ENCODE results near the gene PRKAG2. TPM values are rescaled to one million over a fixed set of nuclear protein-coding genes. Genes with fewer than 3 reads are reported as not detected.

Gene PRKAG2
- total RNA-seq, 1 donor from 2014 or later: 130 TPM

DNA sequence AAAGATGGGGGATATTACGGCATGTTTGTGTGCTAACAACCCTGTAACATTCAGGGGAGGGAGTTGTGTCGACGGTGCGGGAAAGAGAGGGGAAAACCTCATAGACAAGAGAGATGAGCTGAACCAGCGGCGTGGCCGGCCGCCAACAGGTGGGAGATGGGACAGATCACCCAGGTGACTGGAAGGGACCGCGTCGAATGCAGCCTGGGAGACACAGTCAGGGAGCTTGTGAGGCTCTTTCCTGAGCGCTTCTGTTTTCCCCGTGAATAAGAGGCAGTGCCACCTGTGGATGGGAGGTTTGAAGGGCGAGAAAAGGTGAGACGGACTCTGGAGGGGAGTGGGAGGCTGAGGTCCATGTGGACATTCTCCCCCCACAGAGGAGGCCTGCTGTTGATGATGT lies 9.9 kb upstream of the PRKAG2 start:
- no peak for DNase-seq
- H3K36me3 ChIP-seq: no peaks in the 10 kb centered on the region
- no peak overlapping the region for H3K27ac ChIP-seq (replicated peaks)
- peaks cover 10% of the 10 kb centered on the region for H3K4me1 ChIP-seq
- TF ChIP-seq, protein P1, sequence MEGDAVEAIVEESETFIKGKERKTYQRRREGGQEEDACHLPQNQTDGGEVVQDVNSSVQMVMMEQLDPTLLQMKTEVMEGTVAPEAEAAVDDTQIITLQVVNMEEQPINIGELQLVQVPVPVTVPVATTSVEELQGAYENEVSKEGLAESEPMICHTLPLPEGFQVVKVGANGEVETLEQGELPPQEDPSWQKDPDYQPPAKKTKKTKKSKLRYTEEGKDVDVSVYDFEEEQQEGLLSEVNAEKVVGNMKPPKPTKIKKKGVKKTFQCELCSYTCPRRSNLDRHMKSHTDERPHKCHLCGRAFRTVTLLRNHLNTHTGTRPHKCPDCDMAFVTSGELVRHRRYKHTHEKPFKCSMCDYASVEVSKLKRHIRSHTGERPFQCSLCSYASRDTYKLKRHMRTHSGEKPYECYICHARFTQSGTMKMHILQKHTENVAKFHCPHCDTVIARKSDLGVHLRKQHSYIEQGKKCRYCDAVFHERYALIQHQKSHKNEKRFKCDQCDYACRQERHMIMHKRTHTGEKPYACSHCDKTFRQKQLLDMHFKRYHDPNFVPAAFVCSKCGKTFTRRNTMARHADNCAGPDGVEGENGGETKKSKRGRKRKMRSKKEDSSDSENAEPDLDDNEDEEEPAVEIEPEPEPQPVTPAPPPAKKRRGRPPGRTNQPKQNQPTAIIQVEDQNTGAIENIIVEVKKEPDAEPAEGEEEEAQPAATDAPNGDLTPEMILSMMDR (IDR thresholded peaks at IDR 0.05; ENCODE audit: borderline replicate concordance): no peak
- no peak overlapping the region for H3K4me3 ChIP-seq
- peaks cover 31% of the 10 kb centered on the region for H3K27me3 ChIP-seq (ENCODE audit: low read depth)
- no peaks in the 10 kb centered on the region for H3K9me3 ChIP-seq (replicated peaks)
- intact Hi-C loops (cut with micrococcal nuclease): no loop called here

DNA sequence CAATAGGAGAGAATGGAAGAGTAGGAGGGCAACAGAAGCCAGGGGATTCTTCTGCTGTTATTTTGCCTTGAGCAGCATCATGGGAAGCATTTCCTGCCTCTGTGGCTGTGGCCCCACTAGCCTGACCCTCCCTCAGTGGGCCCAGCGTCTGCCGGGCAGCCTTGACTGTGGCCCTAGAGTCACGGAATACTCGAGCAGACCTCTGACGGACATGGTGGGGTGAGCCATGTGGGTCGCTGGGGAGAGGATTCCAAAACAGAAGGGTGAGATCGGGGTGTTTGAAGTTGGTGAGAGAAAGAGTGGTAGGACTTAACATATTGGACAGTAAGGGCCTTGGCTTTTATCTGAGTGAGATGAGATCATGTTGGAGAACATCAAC lies 8.3 kb upstream of the PRKAG2 start:
- TF ChIP-seq, protein P1 (IDR thresholded peaks at IDR 0.05; ENCODE audit: borderline replicate concordance): no peak
- intact Hi-C loops (cut with micrococcal nuclease): no loop called here
- Histone ChIP-seq H3K4me1 (no peaks in the 10 kb centered on the region), H3K9me3 (replicated peaks) (no peaks in the 10 kb centered on the region), H3K36me3 (no peaks in the 10 kb centered on the region), H3K27ac (replicated peaks) (no peak overlapping the region), H3K4me3 (no peak overlapping the region), H3K27me3 (ENCODE audit: low read depth) (peaks cover 27% of the 10 kb centered on the region)
- DNase-seq: no peak

DNA sequence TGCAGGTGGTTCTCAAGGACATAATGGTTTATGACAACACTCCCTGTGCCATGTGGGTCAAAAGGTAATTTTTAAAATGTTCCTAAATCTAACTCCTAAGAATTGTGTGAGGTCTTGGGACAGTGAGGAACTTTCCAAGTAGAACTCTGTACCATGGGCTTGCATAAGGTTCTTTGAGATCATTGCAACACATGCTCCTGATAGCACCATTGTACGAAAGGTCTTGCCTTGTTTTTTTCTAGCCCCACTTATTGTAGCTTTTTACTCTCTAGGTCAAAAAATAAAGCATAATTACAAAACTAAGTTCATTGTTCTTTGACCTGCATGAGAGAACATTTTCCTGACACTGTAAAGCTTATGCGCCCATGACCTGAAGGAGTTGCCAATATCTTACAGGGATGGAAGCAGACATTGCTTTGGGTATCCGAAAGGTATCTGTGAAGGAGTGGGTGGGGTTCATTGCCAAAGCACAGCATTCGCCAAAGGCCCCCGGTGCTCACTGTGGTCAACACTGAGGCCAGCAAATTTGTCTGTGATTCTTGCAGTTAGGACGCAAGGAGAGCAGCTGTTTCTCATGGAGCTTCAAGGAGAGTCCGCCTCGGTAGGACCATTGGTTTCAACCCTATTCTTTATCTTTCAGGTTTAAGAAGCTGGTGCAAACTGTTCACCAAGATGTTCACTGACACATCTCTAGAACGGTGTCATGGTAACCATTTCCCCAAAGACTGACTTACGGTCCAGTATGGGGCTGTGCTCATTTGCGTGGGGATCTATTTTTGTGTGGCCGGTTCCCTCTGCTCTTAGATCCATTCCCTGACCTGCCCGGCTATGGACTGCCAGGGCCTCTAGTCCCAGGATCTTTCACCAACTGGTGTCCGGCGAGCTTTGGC lies 7.6 kb upstream of the PRKAG2 start:
- Histone ChIP-seq H3K36me3 (no peaks in the 10 kb centered on the region), H3K27ac (replicated peaks) (no peak overlapping the region), H3K27me3 (ENCODE audit: low read depth) (peaks cover 23% of the 10 kb centered on the region), H3K4me1 (no peaks in the 10 kb centered on the region), H3K4me3 (no peak overlapping the region), H3K9me3 (replicated peaks) (no peaks in the 10 kb centered on the region)
- TF ChIP-seq, protein P1 (IDR thresholded peaks at IDR 0.05; ENCODE audit: borderline replicate concordance): no peak
- DNase-seq: no peak
- intact Hi-C loops (cut with micrococcal nuclease): no loop called here

DNA sequence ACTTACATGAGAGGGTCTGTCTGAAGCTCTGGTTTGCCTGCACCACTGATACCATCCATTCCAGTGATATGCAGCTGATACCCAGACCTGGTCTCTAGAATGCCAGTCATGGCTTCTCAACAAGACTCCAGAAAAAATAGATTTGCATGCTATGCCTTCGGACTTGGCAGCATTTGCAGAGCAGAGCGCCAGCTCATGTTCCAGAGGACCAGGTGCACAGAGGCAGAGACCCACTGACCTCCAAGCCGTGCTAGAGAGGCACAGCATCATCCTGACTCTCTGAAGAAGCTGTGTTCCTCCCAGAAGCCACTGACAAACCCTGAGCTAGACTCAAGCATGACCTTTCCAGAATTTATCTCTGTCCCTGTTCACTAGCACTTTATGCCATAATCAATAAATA lies 6.9 kb upstream of the PRKAG2 start:
- Histone ChIP-seq H3K4me1 (no peaks in the 10 kb centered on the region), H3K36me3 (no peaks in the 10 kb centered on the region), H3K9me3 (replicated peaks) (no peaks in the 10 kb centered on the region), H3K27me3 (ENCODE audit: low read depth) (peaks cover 18% of the 10 kb centered on the region), H3K4me3 (no peak overlapping the region), H3K27ac (replicated peaks) (no peak overlapping the region)
- TF ChIP-seq, protein P1 (IDR thresholded peaks at IDR 0.05; ENCODE audit: borderline replicate concordance): no peak
- intact Hi-C loops (cut with micrococcal nuclease): no loop called here
- DNase-seq: no peak

DNA sequence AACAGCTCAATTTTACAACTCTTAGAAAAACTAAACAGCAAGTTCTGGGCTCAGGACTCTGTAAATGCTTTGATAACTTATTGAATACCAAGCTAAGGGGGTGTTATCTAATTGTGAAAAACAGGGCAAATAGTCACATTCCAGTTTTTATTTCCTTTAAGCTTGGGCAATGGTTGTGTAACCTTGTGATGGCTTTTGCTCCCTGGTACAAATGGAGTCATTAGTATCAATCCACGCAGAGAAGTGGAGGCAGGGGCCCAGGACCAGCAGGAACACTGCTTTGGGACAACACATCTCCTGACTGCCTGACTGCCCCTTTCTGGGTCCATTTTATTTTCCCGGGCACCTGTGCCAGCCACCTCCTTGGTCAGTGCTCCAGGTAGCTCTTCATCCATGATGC lies 5.8 kb upstream of the PRKAG2 start:
- intact Hi-C loops (cut with micrococcal nuclease): no loop called here
- no peak overlapping the region for H3K4me3 ChIP-seq
- peaks cover 5% of the 10 kb centered on the region for H3K4me1 ChIP-seq
- TF ChIP-seq, protein P1 (IDR thresholded peaks at IDR 0.05; ENCODE audit: borderline replicate concordance): no peak
- DNase-seq: no peak
- H3K9me3 ChIP-seq (replicated peaks): no peaks in the 10 kb centered on the region
- H3K36me3 ChIP-seq: no peaks in the 10 kb centered on the region
- H3K27ac ChIP-seq (replicated peaks): no peak overlapping the region
- peaks cover 29% of the 10 kb centered on the region for H3K27me3 ChIP-seq (ENCODE audit: low read depth)
